Osteoblast (primary cell): Measurements from ENCODE around the gene CDK3. TPM values are rescaled to one million over a fixed set of nuclear protein-coding genes. Genes with fewer than 3 reads are reported as not detected.

Experiments used
- DNase-seq: peaks from one replicate; pipeline ENCODE4 v3.0.0; 2011; ENCODE audit warnings: low spot score, mixed read lengths; ENCODE audit not compliant: insufficient read length; ENCODE audit errors: missing footprints
- H2AFZ ChIP-seq: 2 replicates; pipeline ENCODE4 v1.6.0; 2011; ENCODE audit warnings: mild to moderate bottlenecking, low read length
- H3K27ac ChIP-seq: 2 replicates; pipeline ENCODE4 v1.5.1; 2011; ENCODE audit warnings: mild to moderate bottlenecking, low read depth, low read length, moderate library complexity
- H3K27me3 ChIP-seq: 2 replicates; pipeline ENCODE4 v1.6.0; 2012; ENCODE audit warnings: mild to moderate bottlenecking, control low read depth, inconsistent platforms, low read length, moderate library complexity; ENCODE audit not compliant: insufficient read depth
- H3K36me3 ChIP-seq: 2 replicates; pipeline ENCODE4 v1.5.1; 2011; ENCODE audit warnings: mild to moderate bottlenecking, low read length, control low read depth, moderate library complexity; ENCODE audit not compliant: insufficient read depth
- H3K4me1 ChIP-seq: 2 replicates; pipeline ENCODE4 v1.5.1; 2011; ENCODE audit warnings: mild to moderate bottlenecking, low read length, control low read depth, moderate library complexity; ENCODE audit not compliant: insufficient read depth
- H3K4me2 ChIP-seq: 2 replicates; pipeline ENCODE4 v1.6.0; 2011; ENCODE audit warnings: mild to moderate bottlenecking, low read length; ENCODE audit not compliant: insufficient read depth
- H3K4me3 ChIP-seq: fragments of 200-600 bp; sonication (generic); 3 replicates; pipeline ENCODE4 v1.5.1; 2012; ENCODE audit warnings: mild to moderate bottlenecking, low read length, inconsistent platforms; ENCODE audit not compliant: insufficient read depth
- H3K79me2 ChIP-seq: 2 replicates; pipeline ENCODE4 v1.6.0; 2012; ENCODE audit warnings: mild to moderate bottlenecking, low read length, control low read depth, inconsistent platforms; ENCODE audit not compliant: insufficient read depth
- H3K9me3 ChIP-seq: 2 replicates; pipeline ENCODE4 v1.5.1; 2011; ENCODE audit warnings: low read depth, low read length, control low read depth
- H4K20me1 ChIP-seq: 2 replicates; pipeline ENCODE4 v1.6.0; 2012; ENCODE audit warnings: mild to moderate bottlenecking, low read length, control low read depth; ENCODE audit not compliant: insufficient read depth
- CTCF ChIP-seq: IDR thresholded peaks from 2 replicates; pipeline ENCODE4 v1.5.1; 2011; ENCODE audit warnings: mild to moderate bottlenecking, low read depth, low read length, moderate library complexity; ENCODE audit errors: extremely low read depth
- total RNA-seq: library from RNA; depleted of rRNA; stranded (reverse); fragments of >200 nt; gene quantifications from 2 replicates; pipeline ENCODE4 v1.2.3, GENCODE V29; 2012

Gene CDK3
- total RNA-seq, 1 donor, result 0.72 TPM

GRCh38 chr17:76009969-76010661, 9.5 kb downstream of the CDK3 start:
- H3K27me3 ChIP-seq, result no peaks in the 10 kb centered on the region
- no peak overlapping the region for H3K4me2 ChIP-seq
- H2AFZ ChIP-seq, result no peak overlapping the region
- no peaks in the 10 kb centered on the region for H3K4me1 ChIP-seq
- no peaks in the 10 kb centered on the region for H3K79me2 ChIP-seq
- TF ChIP-seq CTCF, result no peak
- peak; percentile 65 for DNase-seq
- no peaks in the 10 kb centered on the region for H4K20me1 ChIP-seq
- H3K27ac ChIP-seq, result no peak overlapping the region
- H3K4me3 ChIP-seq, result no peak overlapping the region
- no peaks in the 10 kb centered on the region for H3K36me3 ChIP-seq
- H3K9me3 ChIP-seq, result no peaks in the 10 kb centered on the region

DNA sequence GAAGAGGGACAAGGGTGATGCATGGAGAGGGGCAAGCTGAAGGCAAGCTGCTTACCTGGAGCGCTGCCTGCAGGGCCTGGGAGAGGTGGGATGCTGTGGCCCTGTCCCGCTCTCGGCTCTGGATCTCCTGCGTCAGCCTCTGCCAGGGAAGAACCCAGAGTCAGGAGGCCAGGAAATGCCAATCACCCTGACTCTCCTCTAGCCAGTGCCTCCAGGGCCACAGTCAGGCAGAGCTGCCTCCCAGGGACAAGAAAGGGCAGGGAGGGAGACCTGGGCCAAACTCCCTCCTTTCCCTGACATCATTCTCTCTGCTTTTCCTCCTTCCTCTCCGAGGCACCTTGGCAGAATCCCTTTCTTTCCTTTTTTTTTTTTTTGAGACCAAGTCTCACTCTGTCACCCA, 11.3 kb downstream of the CDK3 start:
- H3K27ac ChIP-seq, result no peak overlapping the region
- H3K36me3 ChIP-seq, result no peaks in the 10 kb centered on the region
- no peak overlapping the region for H3K4me2 ChIP-seq
- no peak overlapping the region for H3K4me3 ChIP-seq
- H3K27me3 ChIP-seq, result no peaks in the 10 kb centered on the region
- no peaks in the 10 kb centered on the region for H4K20me1 ChIP-seq
- no peak overlapping the region for H2AFZ ChIP-seq
- H3K9me3 ChIP-seq, result no peaks in the 10 kb centered on the region
- H3K4me1 ChIP-seq, result no peaks in the 10 kb centered on the region
- H3K79me2 ChIP-seq, result no peaks in the 10 kb centered on the region
- no peak for TF ChIP-seq CTCF
- peak; percentile 76 for DNase-seq

DNA sequence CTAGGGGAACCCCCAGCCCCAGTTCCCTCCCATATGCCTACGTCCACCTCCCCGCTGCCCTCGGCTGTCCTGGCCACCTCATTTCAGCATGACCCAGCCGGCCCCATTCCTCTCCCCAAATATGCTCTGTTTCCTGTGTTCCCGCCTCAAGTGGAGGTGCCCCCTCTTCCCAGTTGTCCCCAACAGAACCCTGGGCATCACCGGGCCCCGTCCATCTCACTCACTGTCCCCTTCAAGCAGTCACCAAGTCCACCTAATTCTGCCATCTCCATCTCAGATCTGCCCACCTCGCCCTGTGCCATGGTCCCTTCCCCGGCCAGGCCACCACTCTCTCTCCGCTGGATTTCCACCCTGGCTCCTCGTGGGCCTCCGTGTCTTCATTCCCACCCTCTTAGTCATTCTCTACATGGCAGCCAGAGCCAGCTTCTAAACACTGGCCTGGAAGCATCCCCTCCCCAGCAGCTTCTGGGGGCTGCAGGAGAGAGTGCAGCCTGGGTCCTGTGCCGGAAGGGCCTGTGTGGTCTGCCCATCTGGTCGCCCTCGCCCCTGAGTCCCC, 12.8 kb downstream of the CDK3 start:
- Histone ChIP-seq H3K79me2 (no peaks in the 10 kb centered on the region), H4K20me1 (no peaks in the 10 kb centered on the region), H2AFZ (no peak overlapping the region), H3K27ac (no peak overlapping the region), H3K36me3 (no peaks in the 10 kb centered on the region), H3K4me2 (no peak overlapping the region), H3K4me1 (no peaks in the 10 kb centered on the region), H3K9me3 (no peaks in the 10 kb centered on the region), H3K27me3 (no peaks in the 10 kb centered on the region), H3K4me3 (no peak overlapping the region)
- no peak for TF ChIP-seq CTCF
- peak; percentile 58 for DNase-seq

- H2AFZ ChIP-seq, result no peak overlapping the region
Measured at GRCh38 chr17:76014100-76014924, 13.7 kb downstream of the CDK3 start.

More at GRCh38 chr17:76014100-76014924, 13.7 kb downstream of the CDK3 start:
- TF ChIP-seq CTCF, result peak; percentile 81
- no peak overlapping the region for H3K4me2 ChIP-seq
- H3K36me3 ChIP-seq, result no peaks in the 10 kb centered on the region
- H3K27ac ChIP-seq, result no peak overlapping the region
- no peaks in the 10 kb centered on the region for H3K79me2 ChIP-seq
- H3K9me3 ChIP-seq, result no peaks in the 10 kb centered on the region
- peak; percentile 99 for DNase-seq
- H3K27me3 ChIP-seq, result no peaks in the 10 kb centered on the region
- H3K4me3 ChIP-seq, result no peak overlapping the region
- no peaks in the 10 kb centered on the region for H3K4me1 ChIP-seq
- H4K20me1 ChIP-seq, result no peaks in the 10 kb centered on the region
